HepG2 (cell line): ENCODE results near the gene WFDC5. TPM values are rescaled to one million over a fixed set of nuclear protein-coding genes. Genes with fewer than 3 reads are reported as not detected.

ENCODE experiments used
- ATAC-seq: fragments of 200-7000 bp; cut with Tn5 transposase; 3 replicates; pipeline ENCODE4 v1.9.1; 2020; ENCODE audit warnings: mild to moderate bottlenecking, moderate library complexity
- BruUV-seq: library from RNA; stranded (reverse); fragments of 400-500 nt; replicated peaks from 2 replicates; lab custom pipeline; 2021; lab: Mats Ljungman, UMichigan
- CTCF ChIA-PET: fragments of 300-600 bp; formaldehyde crosslinking; extraction: SDS; loops from one replicate; lab custom pipeline; 2021; ENCODE audit warnings: low total read pairs, inconsistent platforms, low intra/inter-chr PET ratio; lab: Yijun Ruan, JAX
- POLR2A ChIA-PET: fragments of 350-600 bp; sonication (Branson Sonifier 250); formaldehyde crosslinking; loops from one replicate; lab custom pipeline; 2020; ENCODE audit warnings: antibody characterized with exemption, inconsistent platforms; lab: Yijun Ruan, JAX
- DNase-seq: peaks from one replicate; pipeline ENCODE4 v3.0.0-alpha.2; 2015; ENCODE audit warnings: low spot score
- FAIRE-seq: peaks from 3 replicates; lab custom pipeline; 2011; peaks lifted over from hg19 to GRCh38; lab: Jason Lieb, UNC
- H2AFZ ChIP-seq: one replicate; pipeline ENCODE4 v1.6.1; 2011; ENCODE audit warnings: low read length, inconsistent platforms
- H3K27ac ChIP-seq: fragments of 300-600 bp; 3 replicates; pipeline ENCODE4 v1.8.0; 2011; ENCODE audit warnings: mixed run types, mild to moderate bottlenecking, mixed read lengths, low read length, inconsistent platforms; ENCODE audit not compliant: insufficient read depth; ENCODE audit errors: extremely low read length
- H3K27me3 ChIP-seq, 2 experiments: fragments of 200-600 bp in 1 of 2; 2 replicates in 1 of 2; 3 replicates in 1 of 2; pipeline versions ENCODE4 v1.6.0 to v1.8.0; 2011; ENCODE audit warnings: low read length in 2 of 2, mild to moderate bottlenecking in 2 of 2, moderate library complexity in 2 of 2, inconsistent platforms in 1 of 2; ENCODE audit not compliant: insufficient read depth in 2 of 2, control insufficient read depth in 1 of 2
- H3K36me3 ChIP-seq, 2 experiments: fragments of 200-600 bp in 1 of 2; replicated peaks in 1 of 2; 2 replicates in 1 of 2; 3 replicates in 1 of 2; pipeline versions ENCODE4 v1.5.1 to v1.8.0; 2011; ENCODE audit warnings: low read length in 2 of 2, inconsistent platforms in 1 of 2; ENCODE audit not compliant: insufficient read depth in 2 of 2, control insufficient read depth in 1 of 2
- H3K4me1 ChIP-seq: 2 replicates; pipeline ENCODE4 v1.5.1; 2012; ENCODE audit warnings: low read length, inconsistent platforms; ENCODE audit not compliant: insufficient read depth
- H3K4me2 ChIP-seq: 2 replicates; pipeline ENCODE4 v1.6.0; 2011; ENCODE audit warnings: low read depth, low read length, inconsistent platforms
- H3K4me3 ChIP-seq, 3 experiments: fragments of 200-600 bp in 1 of 3; sonication (generic), shearing (Covaris generic) in 1 of 3; replicated peaks in 1 of 3; 2 replicates each; pipeline ENCODE4 v1.5.1; 2011 to 2016; ENCODE audit warnings: low read length in 3 of 3, inconsistent platforms in 2 of 3, low read depth in 2 of 3, mild to moderate bottlenecking in 2 of 3, control low read depth in 1 of 3, mixed read lengths in 1 of 3; ENCODE audit not compliant: insufficient read depth in 1 of 3
- H3K79me2 ChIP-seq: one replicate; pipeline ENCODE4 v1.6.1; 2011; ENCODE audit warnings: low read length, inconsistent platforms; ENCODE audit not compliant: insufficient read depth
- H3K9ac ChIP-seq: 2 replicates; pipeline ENCODE4 v1.6.0; 2011; ENCODE audit warnings: mild to moderate bottlenecking, low read depth, low read length, inconsistent platforms; ENCODE audit not compliant: insufficient read depth
- H3K9me3 ChIP-seq: 2 replicates; pipeline ENCODE4 v1.5.1; 2012; ENCODE audit warnings: mild to moderate bottlenecking, low read length
- H4K20me1 ChIP-seq: 2 replicates; pipeline ENCODE4 v1.6.0; 2011; ENCODE audit warnings: inconsistent platforms, mild to moderate bottlenecking, low read length, moderate library complexity; ENCODE audit not compliant: insufficient read depth
- ARNT ChIP-seq: fragments of 450-650 bp; IDR thresholded peaks from 2 replicates; pipeline ENCODE4 v1.6.1; 2017
- CEBPB ChIP-seq: IDR thresholded peaks from 2 replicates; pipeline ENCODE4 v1.6.1; 2011; ENCODE audit warnings: low read depth, low read length, improper control_type of control experiment, borderline replicate concordance
- CHD4 ChIP-seq: fragments of 200-600 bp; sonication (generic); IDR thresholded peaks from 2 replicates; pipeline ENCODE4 v1.7.0; 2017; ENCODE audit warnings: mild to moderate bottlenecking, low read length, borderline replicate concordance
- E2F2 ChIP-seq: sonication (generic); formaldehyde crosslinking; IDR thresholded peaks from 2 replicates; pipeline ENCODE4 v1.4.0; 2020; ENCODE audit warnings: missing genetic modification reagents, borderline replicate concordance
- FOXP1 ChIP-seq, 2 experiments: fragments of 450-650 bp in 1 of 2; IDR thresholded peaks; 2 replicates each; pipeline ENCODE4 v1.6.1; 2017 to 2018; ENCODE audit warnings: antibody characterized with exemption in 1 of 2
- HNF4A ChIP-seq: sonication (generic); formaldehyde crosslinking; IDR thresholded peaks from 2 replicates; pipeline ENCODE4 v1.4.0; 2020; ENCODE audit warnings: missing genetic modification reagents
- KMT2A ChIP-seq: sonication (generic); formaldehyde crosslinking; IDR thresholded peaks from 2 replicates; pipeline ENCODE4 v1.4.0; 2020; ENCODE audit warnings: missing genetic modification reagents
- MLX ChIP-seq: IDR thresholded peaks from 2 replicates; pipeline ENCODE4 v1.6.1; 2016
- RARA ChIP-seq: IDR thresholded peaks from 2 replicates; pipeline ENCODE4 v1.6.1; 2016; ENCODE audit warnings: missing genetic modification reagents, missing compliant biosample characterization
- THAP11 ChIP-seq: IDR thresholded peaks from 2 replicates; pipeline ENCODE4 v1.6.1; 2016; ENCODE audit warnings: missing biosample characterization, missing genetic modification reagents
- ZGPAT ChIP-seq: IDR thresholded peaks from 2 replicates; pipeline ENCODE4 v1.6.1; 2016; ENCODE audit warnings: mild to moderate bottlenecking
- ZNF121 ChIP-seq: sonication (generic); formaldehyde crosslinking; IDR thresholded peaks from 2 replicates; pipeline ENCODE4 v1.5.0; 2020; ENCODE audit warnings: mild to moderate bottlenecking, missing genetic modification reagents
- ZNF337 ChIP-seq: sonication (generic); formaldehyde crosslinking; IDR thresholded peaks from 2 replicates; pipeline ENCODE4 v1.5.1; 2020; ENCODE audit warnings: missing genetic modification reagents, low read depth, mild to moderate bottlenecking, borderline replicate concordance
- ZNF616 ChIP-seq: sonication (generic); formaldehyde crosslinking; IDR thresholded peaks from 2 replicates; pipeline ENCODE4 v1.5.0; 2020; ENCODE audit warnings: low read depth, mild to moderate bottlenecking, missing genetic modification reagents
- ZNF883 ChIP-seq: sonication (generic); formaldehyde crosslinking; IDR thresholded peaks from 2 replicates; pipeline ENCODE4 v1.5.1; 2020; ENCODE audit warnings: mild to moderate bottlenecking, missing genetic modification reagents; ENCODE audit errors: not compliant biosample characterization
- WGBS: methylation state at CpG from one replicate; pipeline ENCODE4 v1.1.6; 2017; ENCODE audit warnings: low lambda C conversion rate; 5-methylcytosine and 5-hydroxymethylcytosine counted together
- in situ Hi-C: cut with HindIII; loops from 2 replicates; pipeline ENCODE4 v1.10.0; 2017; ENCODE audit warnings: low pct_unique_long_range_greater_than_20kb; ENCODE audit not compliant: extremely low pct_ligation_motif_present
- intact Hi-C: fragments of 100-400 bp; cut with micrococcal nuclease; formaldehyde crosslinking; loops from one replicate; pipeline ENCODE4 v1.10.0; 2022; ENCODE audit not compliant: unreplicated experiment
- polyA plus RNA-seq, 8 experiments: library from polyadenylated mRNA; depleted of rRNA in 3 of 8; stranded (reverse) in 7 of 8; unstranded in 1 of 8; fragments of >200 nt; fragmentation: Illumina TruSeq in 4 of 8; extraction: Trizol in 4 of 8; gene quantifications; 2 replicates each; pipeline versions ENCODE4 v1.2.1 to v1.2.3, GENCODE V29; 2011 to 2016; ENCODE audit warnings: low read depth in 4 of 8, missing spikeins in 1 of 8, mixed read lengths in 1 of 8; ENCODE audit not compliant: insufficient read depth in 1 of 8
- total RNA-seq, 5 experiments: library from RNA; depleted of rRNA; stranded (reverse); fragments of >200 nt; fragmentation: Illumina TruSeq; extraction: Trizol; gene quantifications; 2 replicates each; pipeline ENCODE4 v1.2.3, GENCODE V29; 2016; ENCODE audit warnings: low read depth in 1 of 5

The WFDC5 gene
- total and polyA plus RNA-seq, 2 of the 13 experiments (the other 11 are each of a cell fraction or from before 2014, with no cell fraction given) = not detected

GRCh38 chr20:45121388-45121787, 6.4 kb upstream of the WFDC5 start:
- 76% methylated on average over 2 of the region's 2 CpGs for WGBS
- H3K27ac ChIP-seq = no peak overlapping the region
- TF ChIP-seq THAP11 (CRISPR knock-in tag) = no peak
- H3K79me2 ChIP-seq = no peaks in the 10 kb centered on the region
- H3K4me1 ChIP-seq = peaks cover 7% of the 10 kb centered on the region; the same call in 1 of the 2 replicates
- no peak overlapping the region for H3K4me2 ChIP-seq
- FAIRE-seq (no peak), DNase-seq (no peak), ATAC-seq (no peak)
- POLR2A ChIA-PET = no interaction called here
- no peak overlapping the region for H2AFZ ChIP-seq
- no peaks in the 10 kb centered on the region for H4K20me1 ChIP-seq
- BruUV-seq = no TSS peak
- H3K4me3 ChIP-seq = no peak overlapping the region
- peaks cover 1 to 6% of the 10 kb centered on the region in 2 experiments; a peak in 2 of 5 replicates for H3K27me3 ChIP-seq
- in situ Hi-C loops (no loop called here), intact Hi-C loops (no loop called here)
- H3K9me3 ChIP-seq = no peaks in the 10 kb centered on the region
- H3K9ac ChIP-seq = no peak overlapping the region
- no peaks in the 10 kb centered on the region for H3K36me3 ChIP-seq
- CTCF ChIA-PET = no interaction called here

GRCh38 chr20:45119556-45120266, 4.7 kb upstream of the WFDC5 start:
- FAIRE-seq (peak; percentile 12), ATAC-seq (no peak), DNase-seq (no peak)
- H3K36me3 ChIP-seq = no peaks in the 10 kb centered on the region
- ChIA-PET POLR2A (no interaction called here), CTCF (no interaction called here)
- no peaks in the 10 kb centered on the region for H3K9me3 ChIP-seq
- H3K27me3 ChIP-seq = peaks cover 8 to 15% of the 10 kb centered on the region in 2 experiments; a peak in 3 of 5 replicates
- H3K4me3 ChIP-seq = no peak overlapping the region
- in situ Hi-C loops = no loop called here
- 3% methylated on average over 2 of the region's 2 CpGs for WGBS
- intact Hi-C loops = no loop called here
- H3K79me2 ChIP-seq = no peaks in the 10 kb centered on the region
- no peak overlapping the region for H3K27ac ChIP-seq
- H2AFZ ChIP-seq = no peak overlapping the region
- no peak overlapping the region for H3K9ac ChIP-seq
- peaks cover 7% of the 10 kb centered on the region; the same call in 1 of the 2 replicates for H3K4me1 ChIP-seq
- H3K4me2 ChIP-seq = no peak overlapping the region
- H4K20me1 ChIP-seq = no peaks in the 10 kb centered on the region
- no TSS peak for BruUV-seq
- TF ChIP-seq ARNT = no peak
- TF ChIP-seq ZNF337 (CRISPR knock-in tag) = no peak
- TF ChIP-seq CHD4 = no peak
- no peak for TF ChIP-seq E2F2 (CRISPR knock-in tag)
- TF ChIP-seq HNF4A (CRISPR knock-in tag) = peak; percentile 48; the same call in 1 of the 2 replicates
- no peak for TF ChIP-seq FOXP1 (IDR thresholded peaks at IDR 0.05)
- TF ChIP-seq FOXP1 (CRISPR knock-in tag; IDR thresholded peaks at IDR 0.05) = 0 out of 2 replicates have a peak, but pooled peaks have one; percentile 27
- no peak for TF ChIP-seq ZNF883
- peak; percentile 88 for TF ChIP-seq CEBPB
- no peak for TF ChIP-seq KMT2A (CRISPR knock-in tag)
- peak; percentile 30; the same call in 1 of the 2 replicates for TF ChIP-seq RARA (CRISPR knock-in tag)
- no peak for TF ChIP-seq MLX (CRISPR knock-in tag)
- no peak for TF ChIP-seq ZGPAT (CRISPR knock-in tag)
- peak; percentile 93 for TF ChIP-seq ZNF121 (CRISPR knock-in tag)
- TF ChIP-seq ZNF616 = no peak
